PC-9 (cell line): ENCODE data around the gene TOE1. TPM values are rescaled to one million over a fixed set of nuclear protein-coding genes. Genes with fewer than 3 reads are reported as not detected.

Source experiments
- BruUV-seq: library from RNA; stranded (reverse); fragments of 400-500 nt; replicated peaks from 2 replicates; lab custom pipeline; 2021; lab: Mats Ljungman, UMichigan
- CTCF ChIA-PET: fragments of 300-600 bp; sonication (Branson Sonifier 250); formaldehyde crosslinking; loops from one replicate; lab custom pipeline; 2022; ENCODE audit warnings: antibody characterized with exemption; lab: Charles Lee
- POLR2A ChIA-PET: fragments of 300-600 bp; sonication (Branson Sonifier 250); formaldehyde crosslinking; loops from one replicate; lab custom pipeline; 2022; ENCODE audit warnings: antibody characterized with exemption; ENCODE audit not compliant: unreplicated experiment; lab: Charles Lee
- DNase-seq, 2 experiments: peaks; one replicate each; pipeline versions ENCODE4 v3.0.0 to v3.0.0-alpha.2; 2015 to 2022; ENCODE audit warnings: mixed read lengths in 1 of 2
- H2AFZ ChIP-seq: fragments of 200-600 bp; sonication (generic); 2 replicates; pipeline ENCODE4 v1.8.1; 2017; ENCODE audit warnings: antibody characterized with exemption
- H3F3A ChIP-seq: fragments of 200-600 bp; sonication (generic); 2 replicates; pipeline ENCODE4 v1.8.1; 2017; ENCODE audit warnings: antibody characterized with exemption, mild to moderate bottlenecking, low read depth; ENCODE audit not compliant: insufficient read depth
- H3K27ac ChIP-seq: fragments of 200-600 bp; sonication (generic); 2 replicates; pipeline ENCODE4 v1.6.1; 2016; ENCODE audit warnings: mixed run types
- H3K27me3 ChIP-seq: fragments of 200-600 bp; sonication (generic); 2 replicates; pipeline ENCODE4 v1.6.1; 2016; ENCODE audit warnings: low read depth, mixed run types; ENCODE audit not compliant: insufficient read depth
- H3K36me3 ChIP-seq: fragments of 200-600 bp; sonication (generic); 2 replicates; pipeline ENCODE4 v1.6.1; 2016; ENCODE audit warnings: low read depth, mixed run types
- H3K4me1 ChIP-seq: fragments of 200-600 bp; sonication (generic); replicated peaks from 2 replicates; pipeline ENCODE4 v1.6.1; 2016; ENCODE audit warnings: mixed run types; ENCODE audit not compliant: insufficient read depth
- H3K4me2 ChIP-seq: fragments of 200-600 bp; sonication (generic); 2 replicates; pipeline ENCODE4 v1.6.1; 2017; ENCODE audit warnings: mixed run types
- H3K4me3 ChIP-seq: fragments of 200-600 bp; sonication (generic); 2 replicates; pipeline ENCODE4 v1.6.1; 2016; ENCODE audit warnings: mixed run types
- H3K79me2 ChIP-seq: fragments of 200-600 bp; sonication (generic); 2 replicates; pipeline ENCODE4 v1.6.1; 2017; ENCODE audit warnings: low read depth, mixed run types
- H3K9me2 ChIP-seq: fragments of 200-600 bp; sonication (generic); 2 replicates; pipeline ENCODE4 v1.8.1; 2017; ENCODE audit warnings: mild to moderate bottlenecking; ENCODE audit not compliant: insufficient read depth
- H3K9me3 ChIP-seq: fragments of 200-600 bp; sonication (generic); 2 replicates; pipeline ENCODE4 v1.8.1; 2016; ENCODE audit warnings: low read depth; ENCODE audit not compliant: insufficient read depth
- H4K20me1 ChIP-seq: fragments of 200-600 bp; sonication (generic); 2 replicates; pipeline ENCODE4 v1.8.1; 2017; ENCODE audit not compliant: insufficient read depth
- EZH2 ChIP-seq: fragments of 200-600 bp; sonication (generic); IDR thresholded peaks from 2 replicates; pipeline ENCODE4 v1.8.0; 2017; ENCODE audit warnings: antibody characterized with exemption, low read depth
- intact Hi-C: fragments of 100-400 bp; cut with micrococcal nuclease; formaldehyde crosslinking; loops from one replicate; pipeline ENCODE4 v1.10.0; 2022; ENCODE audit not compliant: unreplicated experiment
- total RNA-seq: library from RNA; stranded (reverse); gene quantifications from 2 replicates; pipeline ENCODE4 v1.2.3, GENCODE V29; 2021
- TF ChIP-seq, protein P1 (sequence below): fragments of 200-600 bp; sonication (generic); conservative IDR thresholded peaks from 2 replicates; pipeline ENCODE4 v1.6.1; 2017; ENCODE audit warnings: mixed run types, antibody characterized with exemption, mild to moderate bottlenecking, moderate library complexity

The TOE1 gene
- total RNA-seq, 1 experiment from 2014 or later, result 20.4 TPM

- no TSS peak for BruUV-seq
- CTCF ChIA-PET, result no interaction called here
- intact Hi-C loops, result no loop called here
Observed at GRCh38 chr1:45364294-45364693, 24.3 kb downstream of the TOE1 start.

GRCh38 chr1:45365051-45365450, 25.1 kb downstream of the TOE1 start:
- Histone ChIP-seq H3K4me3 (no peak overlapping the region), H3K27me3 (no peaks in the 10 kb centered on the region), H3K9me2 (no peaks in the 10 kb centered on the region), H3K79me2 (no peaks in the 10 kb centered on the region), H3K4me2 (no peak overlapping the region), H4K20me1 (no peaks in the 10 kb centered on the region), H3K36me3 (no peaks in the 10 kb centered on the region), H3F3A (peaks cover 11% of the 10 kb centered on the region; the same call in 1 of the 2 replicates), H3K9me3 (no peaks in the 10 kb centered on the region), H2AFZ (no peak overlapping the region), H3K27ac (no peak overlapping the region), H3K4me1 (peaks cover under 1% of the 10 kb centered on the region; the same call in 1 of the 2 replicates)
- intact Hi-C loops, result no loop called here
- TF ChIP-seq, protein P1, sequence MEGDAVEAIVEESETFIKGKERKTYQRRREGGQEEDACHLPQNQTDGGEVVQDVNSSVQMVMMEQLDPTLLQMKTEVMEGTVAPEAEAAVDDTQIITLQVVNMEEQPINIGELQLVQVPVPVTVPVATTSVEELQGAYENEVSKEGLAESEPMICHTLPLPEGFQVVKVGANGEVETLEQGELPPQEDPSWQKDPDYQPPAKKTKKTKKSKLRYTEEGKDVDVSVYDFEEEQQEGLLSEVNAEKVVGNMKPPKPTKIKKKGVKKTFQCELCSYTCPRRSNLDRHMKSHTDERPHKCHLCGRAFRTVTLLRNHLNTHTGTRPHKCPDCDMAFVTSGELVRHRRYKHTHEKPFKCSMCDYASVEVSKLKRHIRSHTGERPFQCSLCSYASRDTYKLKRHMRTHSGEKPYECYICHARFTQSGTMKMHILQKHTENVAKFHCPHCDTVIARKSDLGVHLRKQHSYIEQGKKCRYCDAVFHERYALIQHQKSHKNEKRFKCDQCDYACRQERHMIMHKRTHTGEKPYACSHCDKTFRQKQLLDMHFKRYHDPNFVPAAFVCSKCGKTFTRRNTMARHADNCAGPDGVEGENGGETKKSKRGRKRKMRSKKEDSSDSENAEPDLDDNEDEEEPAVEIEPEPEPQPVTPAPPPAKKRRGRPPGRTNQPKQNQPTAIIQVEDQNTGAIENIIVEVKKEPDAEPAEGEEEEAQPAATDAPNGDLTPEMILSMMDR, result no peak
- no peak for TF ChIP-seq EZH2
- CTCF ChIA-PET, result no interaction called here
- POLR2A ChIA-PET, result no interaction called here
- DNase-seq, result no peak
- BruUV-seq, result no TSS peak

More at GRCh38 chr1:45364294-45364693, 24.3 kb downstream of the TOE1 start:
- no peak for DNase-seq
- no peaks in the 10 kb centered on the region for H3K79me2 ChIP-seq
- no peak for TF ChIP-seq EZH2
- TF ChIP-seq, protein P1, result no peak
- no peak overlapping the region for H3K4me3 ChIP-seq
- peaks cover 4% of the 10 kb centered on the region; the same call in 1 of the 2 replicates for H3K4me1 ChIP-seq
- H3K9me2 ChIP-seq, result no peaks in the 10 kb centered on the region
- no peaks in the 10 kb centered on the region for H3K9me3 ChIP-seq
- peaks cover 12% of the 10 kb centered on the region; the same call in 1 of the 2 replicates for H3F3A ChIP-seq
- no peak overlapping the region for H3K4me2 ChIP-seq
- H3K27me3 ChIP-seq, result no peaks in the 10 kb centered on the region
- no peaks in the 10 kb centered on the region for H3K36me3 ChIP-seq
- no peak overlapping the region for H3K27ac ChIP-seq
- H2AFZ ChIP-seq, result no peak overlapping the region
- no peaks in the 10 kb centered on the region for H4K20me1 ChIP-seq
- POLR2A ChIA-PET, result no interaction called here

- POLR2A ChIA-PET, result no interaction called here
- BruUV-seq, result no TSS peak
- intact Hi-C loops, result no loop called here
- CTCF ChIA-PET, result no interaction called here
- DNase-seq, result no peak
- no peaks in the 10 kb centered on the region for H4K20me1 ChIP-seq
- H3K36me3 ChIP-seq, result no peaks in the 10 kb centered on the region
- H3F3A ChIP-seq, result no peaks in the 10 kb centered on the region
- no peaks in the 10 kb centered on the region for H3K4me1 ChIP-seq
- no peaks in the 10 kb centered on the region for H3K9me2 ChIP-seq
- no peak overlapping the region for H3K4me3 ChIP-seq
- no peaks in the 10 kb centered on the region for H3K79me2 ChIP-seq
- H3K9me3 ChIP-seq, result no peaks in the 10 kb centered on the region
- TF ChIP-seq EZH2, result no peak
- TF ChIP-seq, protein P1, result no peak
- H3K27ac ChIP-seq, result no peak overlapping the region
- H3K4me2 ChIP-seq, result no peak overlapping the region
- H2AFZ ChIP-seq, result no peak overlapping the region
- no peaks in the 10 kb centered on the region for H3K27me3 ChIP-seq
Observed at GRCh38 chr1:45370575-45370974, 30.6 kb downstream of the TOE1 start.
